Testis (tissue), 3 donors: ENCODE data around the gene AIM2. TPM values are rescaled to one million over a fixed set of nuclear protein-coding genes. Genes with fewer than 3 reads are reported as not detected.

Source experiments
- DNase-seq: peaks from one replicate; pipeline ENCODE4 v3.0.0-alpha.2; 2019
- H3K27ac ChIP-seq, 2 donors: fragments of 200-600 bp; sonication (generic); one replicate each; pipeline ENCODE4 v1.5.1; 2019
- H3K27me3 ChIP-seq: fragments of 200-600 bp; sonication (generic); one replicate; pipeline ENCODE4 v1.5.1; 2019
- H3K36me3 ChIP-seq: fragments of 200-600 bp; sonication (generic); one replicate; pipeline ENCODE4 v1.5.1; 2017; ENCODE audit warnings: low read depth; ENCODE audit errors: missing control alignments
- H3K4me1 ChIP-seq: fragments of 200-600 bp; sonication (generic); one replicate; pipeline ENCODE4 v1.5.1; 2019
- H3K4me3 ChIP-seq, 2 donors: fragments of 200-600 bp; sonication (generic); one replicate each; pipeline ENCODE4 v1.5.1; 2017 to 2019
- H3K9me3 ChIP-seq: fragments of 200-600 bp; sonication (generic); one replicate; pipeline ENCODE4 v1.5.1; 2017
- CTCF ChIP-seq, 3 experiments: fragments of 450-650 bp in 2 of 3; fragments of 200-600 bp in 1 of 3; sonication (generic) in 1 of 3; IDR thresholded peaks; one replicate each; pipeline ENCODE4 v1.5.1; 2016 to 2019; ENCODE audit warnings: antibody characterized with exemption in 3 of 3, mild to moderate bottlenecking in 2 of 3, moderate library complexity in 1 of 3
- POLR2A ChIP-seq: fragments of 450-650 bp; IDR thresholded peaks from one replicate; pipeline ENCODE4 v1.6.1; 2017; ENCODE audit warnings: antibody characterized with exemption, mild to moderate bottlenecking, moderate library complexity
- WGBS, 2 donors: methylation state at CpG; one replicate each; pipeline ENCODE4 v1.1.5; 2018; 5-methylcytosine and 5-hydroxymethylcytosine counted together
- intact Hi-C: fragments of 100-400 bp; cut with DNase I; formaldehyde crosslinking; loops from one replicate; pipeline ENCODE4 v1.15.1; 2023; ENCODE audit warnings: low total_unique reads
- polyA plus RNA-seq: library from polyadenylated mRNA; stranded (reverse); fragments of 350-450 nt; fragmentation: Illumina TruSeq; extraction: RNeasy Lipid Tissue Mini Kit (QIAGEN cat#74804); gene quantifications from one replicate; pipeline ENCODE4 v1.2.3, GENCODE V29; 2014; ENCODE audit warnings: low read depth, low replicate concordance; ENCODE audit not compliant: insufficient read depth
- total RNA-seq, 2 donors: library from RNA; depleted of rRNA; stranded (reverse); fragments of >200 nt; gene quantifications; one replicate each; pipeline ENCODE4 v1.2.3, GENCODE V29; 2016

Gene AIM2
- total and polyA plus RNA-seq, 3 donors from 2014 or later = 1.3 to 3.2 (median 1.9) TPM

GRCh38 chr1:159014851-159015250 lies 61.7 kb downstream of the AIM2 start:
- TF ChIP-seq CTCF (IDR thresholded peaks at IDR 0.05) = no peak
- intact Hi-C loops = no loop called here
- Histone ChIP-seq H3K27ac (no peak overlapping the region), H3K4me1 (no peaks in the 10 kb centered on the region), H3K9me3 (no peaks in the 10 kb centered on the region), H3K27me3 (no peaks in the 10 kb centered on the region), H3K36me3 (no peaks in the 10 kb centered on the region), H3K4me3 (no peak overlapping the region)
- DNase-seq = no peak
- WGBS, 2 donors = 91 to 98% methylated on average over 3 of the region's 3 CpGs

- Histone ChIP-seq H3K9me3 (no peaks in the 10 kb centered on the region), H3K27me3 (no peaks in the 10 kb centered on the region), H3K4me3 (no peak overlapping the region), H3K27ac (no peak overlapping the region), H3K4me1 (no peaks in the 10 kb centered on the region), H3K36me3 (no peaks in the 10 kb centered on the region)
- intact Hi-C loops = no loop called here
- WGBS, 2 donors = 89 to 93% methylated on average over 3 of the region's 3 CpGs
- DNase-seq = no peak
- no peak for TF ChIP-seq POLR2A
- no peak for TF ChIP-seq CTCF (IDR thresholded peaks at IDR 0.05)
These were observed 62.5 kb downstream of the AIM2 start for GRCh38 chr1:159014003-159014571.

- no peak for TF ChIP-seq CTCF (IDR thresholded peaks at IDR 0.05)
- no peak for TF ChIP-seq POLR2A
- peak overlapping the region in 1 of 2 donors; percentile 0 for H3K4me3 ChIP-seq
- no peak for DNase-seq
- no peaks in the 10 kb centered on the region for H3K4me1 ChIP-seq
- no peaks in the 10 kb centered on the region for H3K27me3 ChIP-seq
- H3K9me3 ChIP-seq = no peaks in the 10 kb centered on the region
- WGBS, 2 donors = 66 to 74% methylated on average over 6 of the region's 6 CpGs
- intact Hi-C loops = no loop called here
- no peaks in the 10 kb centered on the region for H3K36me3 ChIP-seq
- peak overlapping the region in 1 of 2 donors; percentile 41 for H3K27ac ChIP-seq
These were observed 64.1 kb downstream of the AIM2 start for GRCh38 chr1:159012495-159012894.

Other genes starting within 250 kb of the AIM2 start
- gene MNDA, start 245.4 kb downstream of the AIM2 start, total RNA-seq = 10 to 100 TPM; 11.5 to 12.8 TPM
- 6.8 TPM for gene MNDA, start 245.4 kb downstream of the AIM2 start, polyA plus RNA-seq
- 1 to 10 TPM in 1 of 2 donors, under 1 TPM in 1; 0.56 to 1.2 TPM for gene PYHIN1, start 145.2 kb downstream of the AIM2 start, total RNA-seq
- gene PYHIN1, start 145.2 kb downstream of the AIM2 start, polyA plus RNA-seq = 0.58 TPM
- gene IFI16, start 66.9 kb downstream of the AIM2 start, total RNA-seq = 10 to 100 TPM; 34.3 to 39.8 TPM
- gene IFI16, start 66.9 kb downstream of the AIM2 start, polyA plus RNA-seq = 35.7 TPM
- 1 to 10 TPM; 5.7 to 6.4 TPM for gene CADM3, start 94.8 kb upstream of the AIM2 start, total RNA-seq
- 13.4 TPM for gene CADM3, start 94.8 kb upstream of the AIM2 start, polyA plus RNA-seq
- gene ACKR1, start 128.1 kb upstream of the AIM2 start, total RNA-seq = 10 to 100 TPM; 14.9 to 16.6 TPM
- gene ACKR1, start 128.1 kb upstream of the AIM2 start, polyA plus RNA-seq = 26.9 TPM
- gene FCER1A, start 225.6 kb upstream of the AIM2 start, total RNA-seq = 1 to 10 TPM in 1 of 2 donors, not detected in 1; 4.3 TPM
- 3.2 TPM for gene FCER1A, start 225.6 kb upstream of the AIM2 start, polyA plus RNA-seq